ENCODE results near the gene CD63. TPM values are rescaled to one million over a fixed set of nuclear protein-coding genes. Genes with fewer than 3 reads are reported as not detected.
"Not testable (repeated sequence)": the region's sequence is repeated elsewhere in the genome, so short reads cannot be mapped to it uniquely, and the experiment has no call there.

The CD63 gene, protein sequence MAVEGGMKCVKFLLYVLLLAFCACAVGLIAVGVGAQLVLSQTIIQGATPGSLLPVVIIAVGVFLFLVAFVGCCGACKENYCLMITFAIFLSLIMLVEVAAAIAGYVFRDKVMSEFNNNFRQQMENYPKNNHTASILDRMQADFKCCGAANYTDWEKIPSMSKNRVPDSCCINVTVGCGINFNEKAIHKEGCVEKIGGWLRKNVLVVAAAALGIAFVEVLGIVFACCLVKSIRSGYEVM
- 100 to 1,000 TPM; 674 to 749 (median 723) TPM for polyA plus RNA-seq (ENCODE audit: insufficient read length in 3 of 3)

DNA sequence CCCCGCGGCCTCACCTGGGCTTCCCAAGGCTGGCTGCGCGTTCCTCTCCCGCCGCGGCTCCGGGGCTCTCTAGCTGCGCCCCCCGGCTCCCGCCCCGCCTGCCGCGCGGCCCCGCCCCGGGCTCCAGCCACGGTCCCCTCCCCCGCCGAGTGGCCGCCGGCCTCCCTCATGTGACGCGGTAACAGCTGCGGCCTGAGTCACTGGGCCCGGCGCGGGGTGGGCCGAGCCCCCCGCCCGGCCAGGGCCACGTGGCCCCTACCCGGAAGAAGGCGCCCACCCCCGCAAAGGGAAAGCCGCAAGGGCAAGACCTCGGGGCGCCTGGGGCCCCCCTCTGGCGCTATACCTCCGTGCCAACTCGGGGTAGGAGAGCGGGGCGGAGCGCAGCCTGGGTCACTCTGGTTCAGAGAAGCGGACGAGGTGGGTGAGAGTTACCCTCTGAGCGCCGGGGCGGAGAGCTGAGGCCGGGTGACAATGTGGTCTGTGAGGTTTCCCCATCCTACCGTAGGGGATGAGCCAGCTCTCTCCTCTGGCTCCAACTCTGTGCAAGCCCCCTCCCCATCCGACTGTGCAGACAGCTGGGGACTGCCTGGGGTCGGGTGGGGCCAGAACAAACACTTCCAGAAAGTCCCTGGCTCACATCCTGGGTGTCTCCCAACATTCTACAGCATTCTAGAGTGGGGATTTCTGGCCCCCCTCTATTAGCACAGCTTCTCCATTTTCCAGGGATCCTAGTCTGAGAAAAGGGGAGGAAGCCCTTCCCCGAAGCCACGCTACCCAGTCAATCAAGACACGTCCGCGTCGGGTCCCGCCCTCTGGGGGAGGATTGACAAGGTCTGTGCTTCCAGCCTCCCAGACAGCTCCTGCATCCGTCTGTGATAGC, at the start of gene CD63:
CD63 (minus strand) TSS at position 71 of the 880 bp plus-strand sequence. CDS start 668 bp downstream, outside the sequence.
- peak in 1 of 3 donors; percentile 78 for DNase-seq (ENCODE audit: low read depth in 3 of 3, low spot score in 2 of 3)

GRCh38 chr12:55777856-55778255, 49.0 kb upstream of the CD63 start:
- DNase-seq (ENCODE audit: low read depth in 3 of 3, low spot score in 2 of 3), result no peak

DNA sequence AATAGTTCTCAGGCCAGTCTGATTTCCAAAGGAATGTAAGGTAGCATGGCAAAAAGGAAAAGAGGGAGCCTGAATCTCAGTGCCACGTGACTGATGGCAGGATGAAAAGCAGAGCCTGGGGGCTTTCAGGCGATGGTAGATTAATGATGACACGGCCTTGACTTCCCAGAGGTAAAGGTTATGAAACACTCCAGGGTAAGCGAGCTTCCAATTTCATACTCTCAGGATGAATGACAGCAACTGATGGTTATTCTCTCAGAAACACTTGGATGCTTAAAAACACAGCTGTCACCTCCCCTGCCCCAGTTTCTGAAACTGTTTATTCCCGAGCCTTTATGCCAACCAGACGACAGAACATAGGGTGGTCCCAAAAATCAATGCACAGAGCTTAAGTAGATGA, 42.9 kb upstream of the CD63 start:
- no peak for DNase-seq (ENCODE audit: low read depth in 3 of 3, low spot score in 2 of 3)

- DNase-seq (ENCODE audit: low read depth in 3 of 3, low spot score in 2 of 3), result no peak
These were observed 38.3 kb upstream of the CD63 start for GRCh38 chr12:55767156-55767555.

- no peak for DNase-seq (ENCODE audit: low read depth in 3 of 3, low spot score in 2 of 3)
These were observed 37.0 kb upstream of the CD63 start for GRCh38 chr12:55765736-55766290.

DNA sequence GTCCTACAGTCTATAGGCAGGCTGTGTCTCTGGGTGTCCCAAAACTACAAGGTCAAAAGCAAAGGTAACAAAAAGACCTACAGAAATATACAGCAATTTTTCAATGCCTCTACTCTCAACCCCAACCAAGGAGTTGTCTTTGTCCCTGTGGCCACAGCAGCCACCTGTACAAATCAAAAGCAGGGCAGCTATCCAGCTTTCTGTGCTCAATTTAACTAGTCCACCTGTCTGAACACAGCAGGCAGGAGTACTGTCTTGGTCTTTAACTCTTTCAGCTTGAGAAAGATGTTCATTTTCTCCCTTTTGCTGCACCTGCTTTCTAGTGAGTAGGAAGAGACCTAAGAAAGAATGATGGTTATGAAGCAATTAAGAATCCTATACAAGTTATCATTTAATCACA, 33.8 kb upstream of the CD63 start:
- DNase-seq (ENCODE audit: low read depth in 3 of 3, low spot score in 2 of 3), result no peak

GRCh38 chr12:55760663-55761062, 31.9 kb upstream of the CD63 start:
- no peak for DNase-seq (ENCODE audit: low read depth in 3 of 3, low spot score in 2 of 3)

DNA sequence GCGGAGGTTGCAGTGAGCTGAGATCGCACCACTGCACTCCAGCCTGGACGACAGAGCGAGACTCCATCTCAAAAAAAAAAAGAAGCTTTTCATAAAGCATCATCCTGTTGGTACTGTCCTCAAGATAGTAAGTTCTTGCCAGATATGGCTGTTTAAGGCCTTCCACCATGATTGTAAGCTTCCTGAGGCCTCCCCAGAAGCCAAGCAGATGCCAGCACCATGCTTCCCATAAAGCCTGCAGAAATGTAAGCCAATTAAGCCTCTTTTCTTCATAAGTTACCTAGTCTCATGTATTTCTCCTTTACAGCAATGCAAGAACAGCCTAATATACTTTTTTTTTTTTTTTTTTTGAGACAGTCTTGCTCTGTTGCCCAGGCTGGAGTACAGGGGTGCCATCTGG, 29.8 kb upstream of the CD63 start:
- not testable (repeated sequence) for DNase-seq (ENCODE audit: low read depth in 3 of 3, low spot score in 2 of 3)

GRCh38 chr12:55757701-55758100, 28.9 kb upstream of the CD63 start:
- no peak for DNase-seq (ENCODE audit: low read depth in 3 of 3, low spot score in 2 of 3)

GRCh38 chr12:55755246-55755645, 26.4 kb upstream of the CD63 start:
- DNase-seq (ENCODE audit: low read depth in 3 of 3, low spot score in 2 of 3), result no peak

DNA sequence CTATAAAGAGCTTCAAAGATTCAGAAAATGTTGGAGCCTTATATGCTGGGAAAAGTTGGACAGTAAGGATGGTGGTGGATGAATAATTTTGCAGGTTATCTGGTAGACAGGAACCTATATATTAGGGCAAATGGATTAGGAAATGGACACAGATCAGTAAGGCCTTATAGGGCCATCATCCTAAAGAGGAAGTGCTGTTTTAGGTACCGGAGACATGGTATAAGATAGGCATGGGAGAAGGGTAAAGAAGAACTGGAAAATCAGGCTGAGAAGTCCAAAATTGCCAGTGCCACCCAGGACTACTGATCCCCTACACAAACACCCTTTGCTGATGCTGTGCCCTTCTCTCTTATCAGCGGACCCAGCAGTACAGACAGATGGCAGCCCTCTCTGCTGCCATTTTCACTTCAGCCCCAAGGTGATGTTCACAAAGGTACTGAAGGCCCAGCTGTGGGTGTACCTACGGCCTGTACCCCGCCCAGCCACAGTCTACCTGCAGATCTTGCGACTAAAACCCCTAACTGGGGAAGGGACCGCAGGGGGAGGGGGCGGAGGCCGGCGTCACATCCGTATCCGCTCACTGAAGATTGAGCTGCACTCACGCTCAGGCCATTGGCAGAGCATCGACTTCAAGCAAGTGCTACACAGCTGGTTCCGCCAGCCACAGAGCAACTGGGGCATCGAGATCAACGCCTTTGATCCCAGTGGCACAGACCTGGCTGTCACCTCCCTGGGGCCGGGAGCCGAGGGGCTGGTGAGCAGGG, 19.6 kb upstream of the CD63 start:
- no peak for DNase-seq (ENCODE audit: low read depth in 3 of 3, low spot score in 2 of 3)

GRCh38 chr12:55746913-55747231, 18.1 kb upstream of the CD63 start:
- DNase-seq (ENCODE audit: low read depth in 3 of 3, low spot score in 2 of 3), result no peak

DNA sequence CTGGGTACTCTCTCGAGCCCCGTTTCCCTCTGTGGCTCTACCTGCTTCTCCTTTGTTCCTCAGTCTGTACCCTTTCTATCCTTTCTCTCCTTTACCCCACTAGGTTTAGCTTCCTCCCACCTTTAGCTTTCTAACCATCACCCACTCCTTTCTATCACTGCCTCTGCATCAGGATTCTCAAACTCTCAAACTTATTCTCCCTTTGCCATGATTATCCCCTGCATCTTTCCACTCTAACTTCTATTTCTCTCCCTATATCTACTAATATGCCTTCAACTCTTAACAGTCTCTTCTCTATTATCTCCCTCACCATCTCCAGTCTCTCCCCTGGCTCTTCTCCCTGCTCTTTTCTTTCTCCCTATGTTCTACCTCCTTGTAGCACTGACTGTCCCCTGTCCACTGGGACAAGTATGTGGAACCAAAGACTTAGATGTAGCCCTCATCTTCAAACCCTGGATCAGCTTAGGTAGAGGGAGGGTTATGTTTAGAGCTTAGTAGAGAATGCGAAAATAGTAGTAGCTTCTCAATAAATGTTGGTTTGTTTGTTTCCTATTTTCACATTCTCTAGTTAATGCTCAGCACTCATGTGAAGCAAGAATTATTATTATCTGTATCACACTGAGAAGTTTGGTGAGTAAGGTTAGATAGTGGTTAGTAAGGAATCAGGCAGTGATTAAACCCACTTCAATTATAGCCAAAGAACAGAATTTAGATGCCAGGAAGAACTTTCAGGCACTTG, 17.5 kb upstream of the CD63 start:
- no peak for DNase-seq (ENCODE audit: low read depth in 3 of 3, low spot score in 2 of 3)

DNA sequence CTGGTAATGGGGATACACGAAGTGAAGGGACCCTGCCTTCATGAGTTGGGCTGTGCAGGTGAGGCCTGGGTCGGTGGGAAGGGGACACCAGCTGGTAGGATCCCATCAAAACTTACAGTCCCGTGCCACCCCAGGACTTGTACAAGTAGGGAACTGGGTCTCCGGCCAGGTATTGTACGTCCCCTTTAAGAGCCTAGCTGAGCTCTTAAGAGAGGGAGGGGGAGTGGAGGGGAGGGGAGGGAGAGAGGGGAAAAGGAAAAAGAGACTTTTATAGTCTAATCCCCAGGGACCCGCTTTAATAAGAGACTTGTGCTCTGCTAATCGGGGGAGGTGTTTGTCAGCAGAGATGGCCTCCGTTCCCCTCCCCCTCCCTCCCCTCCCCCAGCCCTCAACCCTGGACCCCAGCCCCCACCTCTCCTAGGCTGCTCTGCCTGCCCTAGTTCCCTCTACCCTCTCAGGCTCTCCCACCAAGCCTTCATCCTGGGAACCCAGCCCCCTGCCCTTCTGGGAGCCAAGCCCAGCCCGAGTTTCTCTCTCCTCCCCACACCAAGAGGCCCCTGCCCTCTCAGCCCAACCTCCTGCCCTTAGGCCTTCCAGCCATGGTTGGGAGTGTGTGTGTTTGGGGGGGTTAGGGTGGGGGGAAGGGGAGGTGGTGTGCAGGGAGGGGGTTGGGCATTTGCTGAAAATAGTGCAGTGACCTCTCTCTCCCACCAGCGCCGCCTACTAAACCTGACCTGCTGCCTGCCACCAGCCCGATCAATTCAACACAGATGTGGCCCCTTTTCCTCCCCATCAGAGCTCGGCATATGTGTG, 16.8 kb upstream of the CD63 start:
- peak in 1 of 3 donors; percentile 72 for DNase-seq (ENCODE audit: low read depth in 3 of 3, low spot score in 2 of 3)

DNA sequence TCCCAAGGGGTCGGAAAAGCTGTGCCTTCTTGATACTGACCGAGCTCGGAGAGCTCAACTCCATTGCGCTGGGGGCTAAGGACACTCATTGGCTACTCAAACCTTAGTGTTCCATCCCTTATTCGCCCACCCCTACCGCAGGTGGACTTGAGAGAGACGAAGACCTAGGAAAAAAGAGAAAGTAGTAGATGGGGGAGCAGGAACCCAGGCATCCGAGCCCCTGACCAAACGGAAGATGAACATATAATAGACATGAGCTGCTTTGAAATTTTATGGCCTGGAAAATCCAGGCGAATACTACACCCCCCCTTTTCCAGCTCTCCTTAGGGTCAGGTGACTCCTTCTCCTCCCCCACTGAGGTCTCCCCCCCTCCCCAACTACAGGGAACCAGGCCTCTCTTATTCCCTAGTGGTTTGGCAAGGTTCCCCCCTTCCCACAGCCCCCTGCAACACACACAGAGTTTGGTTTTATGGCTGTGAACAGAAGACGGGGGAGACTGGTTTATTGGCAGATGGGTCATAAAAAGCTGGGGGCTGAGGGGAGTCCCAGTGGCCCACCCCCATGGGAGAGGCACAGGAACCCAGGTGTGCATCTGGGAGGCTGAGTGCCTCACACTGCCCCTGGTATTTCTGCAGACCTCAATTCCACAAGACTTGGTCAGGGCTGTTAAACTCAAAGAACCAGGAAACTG, 15.7 kb upstream of the CD63 start:
- DNase-seq (ENCODE audit: low read depth in 3 of 3, low spot score in 2 of 3), result no peak

GRCh38 chr12:55743406-55744339, 14.9 kb upstream of the CD63 start:
- no peak for DNase-seq (ENCODE audit: low read depth in 3 of 3, low spot score in 2 of 3)

DNA sequence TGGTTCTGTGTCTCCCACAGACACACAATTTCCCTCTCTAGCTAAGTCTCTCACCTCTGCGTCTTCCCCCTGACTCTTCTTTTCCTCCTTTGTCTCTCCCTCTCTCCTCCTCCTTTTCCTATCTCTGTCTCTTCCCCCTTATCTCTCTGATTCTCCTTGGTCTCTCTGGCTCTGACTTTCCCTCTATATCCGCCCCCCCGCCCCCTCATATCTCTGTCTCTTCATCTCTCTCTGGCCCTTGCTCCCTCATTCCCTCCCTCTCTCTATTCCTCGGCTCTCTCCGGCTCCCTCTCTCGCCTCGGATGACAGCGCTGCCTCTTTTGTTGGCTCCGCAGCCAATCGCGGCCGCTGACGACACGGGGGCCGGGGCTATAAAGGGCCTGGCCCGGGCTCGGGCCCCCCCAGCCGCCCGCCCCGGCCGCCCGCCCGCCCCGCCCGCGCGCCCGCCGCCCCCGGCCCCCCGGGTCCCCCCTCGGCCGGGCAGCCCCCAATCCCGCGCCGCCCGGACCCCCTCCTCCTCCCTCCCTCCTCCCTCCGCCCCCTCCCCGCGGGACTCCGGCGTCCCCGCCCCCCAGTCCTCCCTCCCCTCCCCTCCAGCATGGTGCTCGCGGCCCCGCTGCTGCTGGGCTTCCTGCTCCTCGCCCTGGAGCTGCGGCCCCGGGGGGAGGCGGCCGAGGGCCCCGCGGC, 14.1 kb upstream of the CD63 start, which contains the start of gene GDF11:
GDF11 (plus strand) TSS at position 404 of the 687 bp plus-strand sequence; CDS start at position 599, 195 bp downstream.
- DNase-seq (ENCODE audit: low read depth in 3 of 3, low spot score in 2 of 3), result peak in 1 of 3 donors; percentile 79

All from right renal cortex interstitium (tissue), 3 donors.